HEK293 (cell line): ENCODE measurements around the gene ITPR2.

Source experiments
- CTCF ChIA-PET: fragments of 350-600 bp; formaldehyde crosslinking; extraction: SDS; loops from one replicate; lab custom pipeline; 2021; ENCODE audit warnings: antibody characterized with exemption; lab: Yijun Ruan, JAX
- POLR2A ChIA-PET: fragments of 300-600 bp; formaldehyde crosslinking; extraction: SDS; loops from one replicate; lab custom pipeline; 2020; ENCODE audit warnings: antibody characterized with exemption, inconsistent platforms; lab: Yijun Ruan, JAX
- H3K27ac ChIP-seq: fragments of 200-500 bp; sonication (Bioruptor generic); 2 replicates; pipeline ENCODE4 v1.5.1; 2014; ENCODE audit warnings: low read depth, low read length, control low read depth, inconsistent platforms; ENCODE audit errors: extremely low read depth
- H3K36me3 ChIP-seq, 2 experiments: fragments of 200-500 bp in 1 of 2; sonication (Bioruptor generic) in 1 of 2; 1 replicate in 1 of 2; 2 replicates in 1 of 2; pipeline ENCODE4 v1.5.1; 2014 to 2017; ENCODE audit warnings: inconsistent platforms in 2 of 2, low read length in 2 of 2; ENCODE audit not compliant: control insufficient read depth in 2 of 2, insufficient read depth in 1 of 2
- H3K4me1 ChIP-seq: fragments of 200-500 bp; sonication (Bioruptor generic); 2 replicates; pipeline ENCODE4 v1.5.1; 2014; ENCODE audit warnings: mild to moderate bottlenecking, low read length, inconsistent platforms; ENCODE audit not compliant: control insufficient read depth, insufficient read depth
- H3K4me3 ChIP-seq: 2 replicates; pipeline ENCODE4 v1.5.1; 2011; ENCODE audit warnings: low read depth, mild to moderate bottlenecking, control low read depth, low read length, moderate library complexity
- H3K9me3 ChIP-seq: fragments of 200-500 bp; sonication (Bioruptor generic); 2 replicates; pipeline ENCODE4 v1.5.1; 2014; ENCODE audit warnings: low read depth, low read length, inconsistent platforms; ENCODE audit not compliant: control insufficient read depth, insufficient read depth
- HIC1 ChIP-seq: fragments of 450-650 bp; formaldehyde crosslinking; IDR thresholded peaks from 2 replicates; pipeline ENCODE4 v1.5.1; 2016; ENCODE audit warnings: missing biosample characterization, missing genetic modification characterization
- KLF7 ChIP-seq: fragments of 450-650 bp; formaldehyde crosslinking; IDR thresholded peaks from 2 replicates; pipeline ENCODE4 v1.5.1; 2016; ENCODE audit warnings: missing biosample characterization, missing genetic modification characterization, borderline replicate concordance
- PRDM2 ChIP-seq: fragments of 450-650 bp; formaldehyde crosslinking; IDR thresholded peaks from 2 replicates; pipeline ENCODE4 v1.5.1; 2016; ENCODE audit warnings: missing biosample characterization, missing genetic modification characterization, borderline replicate concordance
- SP2 ChIP-seq: fragments of 450-650 bp; formaldehyde crosslinking; IDR thresholded peaks from 2 replicates; pipeline ENCODE4 v1.5.1; 2016; ENCODE audit warnings: missing biosample characterization, missing genetic modification characterization
- TSHZ1 ChIP-seq: fragments of 450-650 bp; formaldehyde crosslinking; IDR thresholded peaks from 2 replicates; pipeline ENCODE4 v1.5.1; 2016; ENCODE audit warnings: missing biosample characterization, missing genetic modification characterization, borderline replicate concordance
- ZFP41 ChIP-seq: fragments of 450-650 bp; formaldehyde crosslinking; IDR thresholded peaks from 2 replicates; pipeline ENCODE4 v1.5.1; 2016; ENCODE audit warnings: missing biosample characterization, missing genetic modification characterization, borderline replicate concordance
- ZNF146 ChIP-seq: fragments of 450-650 bp; formaldehyde crosslinking; IDR thresholded peaks from 2 replicates; pipeline ENCODE4 v1.5.1; 2016; ENCODE audit warnings: missing biosample characterization, missing genetic modification characterization
- ZNF211 ChIP-seq: fragments of 450-650 bp; formaldehyde crosslinking; IDR thresholded peaks from 2 replicates; pipeline ENCODE4 v1.5.1; 2016; ENCODE audit warnings: low read depth, missing biosample characterization, missing genetic modification characterization
- ZNF335 ChIP-seq: fragments of 450-650 bp; formaldehyde crosslinking; conservative IDR thresholded peaks from 2 replicates; pipeline ENCODE4 v1.5.1; 2016; ENCODE audit warnings: missing biosample characterization, missing genetic modification characterization
- ZNF473 ChIP-seq: fragments of 450-650 bp; formaldehyde crosslinking; IDR thresholded peaks from 2 replicates; pipeline ENCODE4 v1.5.1; 2017; ENCODE audit warnings: missing biosample characterization, missing genetic modification characterization
- ZNF510 ChIP-seq: fragments of 450-650 bp; formaldehyde crosslinking; IDR thresholded peaks from 2 replicates; pipeline ENCODE4 v1.5.1; 2018; ENCODE audit warnings: mild to moderate bottlenecking, missing genetic modification characterization, missing biosample characterization; ENCODE audit not compliant: insufficient replicate concordance
- ZNF645 ChIP-seq: fragments of 450-650 bp; formaldehyde crosslinking; IDR thresholded peaks from 2 replicates; pipeline ENCODE4; 2016; ENCODE audit warnings: missing biosample characterization, missing genetic modification characterization
- ZNF692 ChIP-seq: fragments of 450-650 bp; formaldehyde crosslinking; IDR thresholded peaks from 2 replicates; pipeline ENCODE4 v1.5.1; 2016; ENCODE audit warnings: missing biosample characterization, missing genetic modification characterization

ITPR2 gene

GRCh38 chr12:26564391-26564790 lies 268.6 kb downstream of the ITPR2 start:
- Histone ChIP-seq H3K4me1 (no peaks in the 10 kb centered on the region), H3K27ac (no peak overlapping the region), H3K9me3 (no peaks in the 10 kb centered on the region), H3K4me3 (no peak overlapping the region), H3K36me3 (no peaks in the 10 kb centered on the region)
- TF ChIP-seq ZNF510 (tag by site-specific recombination) (no peak), ZNF692 (tag by site-specific recombination) (peak; percentile 31; the same call in 1 of the 2 replicates)
- POLR2A ChIA-PET, result no interaction called here
- CTCF ChIA-PET, result no interaction called here

- no peak overlapping the region for H3K27ac ChIP-seq
- CTCF ChIA-PET, result no interaction called here
- H3K36me3 ChIP-seq, result no peaks in the 10 kb centered on the region
- H3K4me1 ChIP-seq, result no peaks in the 10 kb centered on the region
- no peaks in the 10 kb centered on the region for H3K9me3 ChIP-seq
- H3K4me3 ChIP-seq, result no peak overlapping the region
- no peak for TF ChIP-seq HIC1 (tag by site-specific recombination)
- no peak for TF ChIP-seq ZNF211 (tag by site-specific recombination)
- TF ChIP-seq ZFP41 (tag by site-specific recombination), result no peak
- TF ChIP-seq ZNF146, result no peak
- TF ChIP-seq PRDM2 (tag by site-specific recombination), result no peak
- no peak for TF ChIP-seq ZNF645 (tag by site-specific recombination)
- TF ChIP-seq KLF7 (tag by site-specific recombination), result no peak
- TF ChIP-seq SP2 (tag by site-specific recombination), result no peak
- TF ChIP-seq ZNF473 (tag by site-specific recombination), result no peak
- no peak for TF ChIP-seq ZNF335 (tag by site-specific recombination)
- no peak for TF ChIP-seq TSHZ1 (tag by site-specific recombination)
- POLR2A ChIA-PET, result no interaction called here
Measured at GRCh38 chr12:26563552-26563951, 269.4 kb downstream of the ITPR2 start.
